Activated CD8-positive, alpha-beta memory T cell treated with anti-CD3 and anti-CD28 coated beads, Interleukin-2, amount 50 U/mL, for 1 hour (primary cell): ENCODE measurements around the gene ASMT.
"Not testable (repeated sequence)": the region's sequence is repeated elsewhere in the genome, so short reads cannot be mapped to it uniquely, and the experiment has no call there.

Experiments
- DNase-seq: peaks from one replicate; pipeline ENCODE4 v3.0.0-alpha.2; 2020; ENCODE audit errors: extremely low read depth

ASMT gene, protein sequence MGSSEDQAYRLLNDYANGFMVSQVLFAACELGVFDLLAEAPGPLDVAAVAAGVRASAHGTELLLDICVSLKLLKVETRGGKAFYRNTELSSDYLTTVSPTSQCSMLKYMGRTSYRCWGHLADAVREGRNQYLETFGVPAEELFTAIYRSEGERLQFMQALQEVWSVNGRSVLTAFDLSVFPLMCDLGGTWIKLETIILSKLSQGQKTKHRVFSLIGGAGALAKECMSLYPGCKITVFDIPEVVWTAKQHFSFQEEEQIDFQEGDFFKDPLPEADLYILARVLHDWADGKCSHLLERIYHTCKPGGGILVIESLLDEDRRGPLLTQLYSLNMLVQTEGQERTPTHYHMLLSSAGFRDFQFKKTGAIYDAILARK

DNA sequence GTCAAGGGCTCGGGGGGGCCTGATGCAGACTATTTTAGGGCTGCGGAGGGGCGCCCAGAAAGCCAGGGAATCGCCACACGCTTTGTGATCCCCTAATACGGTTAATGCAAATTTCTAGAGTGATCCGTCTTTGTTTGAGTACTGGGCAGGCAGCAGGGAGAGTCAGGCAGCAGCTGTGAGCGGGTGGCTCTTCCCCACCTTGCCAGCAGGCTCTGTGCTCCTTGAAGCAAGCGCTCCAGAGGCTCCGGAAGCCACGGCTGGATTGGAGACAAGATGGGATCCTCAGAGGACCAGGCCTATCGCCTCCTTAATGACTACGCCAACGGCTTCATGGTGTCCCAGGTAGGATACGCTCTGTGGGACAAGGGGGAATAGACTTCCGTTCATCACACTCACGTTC, at the start of gene ASMT:
Gene ASMT (plus strand): TSS at position 133 of the 400 bp plus-strand sequence. CDS start 141 bp downstream, at position 274.
- no peak for DNase-seq

DNA sequence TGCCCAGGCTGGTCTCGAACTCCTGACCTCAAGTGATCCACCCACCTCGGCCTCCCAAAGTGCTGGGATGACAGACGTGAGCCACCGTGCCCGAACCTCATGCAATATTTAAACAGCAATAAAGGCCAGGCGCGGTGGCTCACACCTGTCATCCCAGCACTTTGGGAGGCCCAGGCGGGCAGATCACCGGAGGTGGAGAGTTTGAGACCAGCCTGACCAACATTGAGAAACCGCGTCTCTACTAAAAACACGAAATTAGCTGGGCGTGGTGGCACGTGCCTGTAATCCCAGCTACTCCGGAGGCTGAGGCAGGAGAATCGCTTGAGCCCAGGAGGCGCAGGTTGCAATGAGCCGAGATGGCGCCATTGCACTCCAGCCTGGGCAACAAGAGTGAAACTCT, 40.7 kb upstream of the ASMT start:
- not testable (repeated sequence) for DNase-seq

DNA sequence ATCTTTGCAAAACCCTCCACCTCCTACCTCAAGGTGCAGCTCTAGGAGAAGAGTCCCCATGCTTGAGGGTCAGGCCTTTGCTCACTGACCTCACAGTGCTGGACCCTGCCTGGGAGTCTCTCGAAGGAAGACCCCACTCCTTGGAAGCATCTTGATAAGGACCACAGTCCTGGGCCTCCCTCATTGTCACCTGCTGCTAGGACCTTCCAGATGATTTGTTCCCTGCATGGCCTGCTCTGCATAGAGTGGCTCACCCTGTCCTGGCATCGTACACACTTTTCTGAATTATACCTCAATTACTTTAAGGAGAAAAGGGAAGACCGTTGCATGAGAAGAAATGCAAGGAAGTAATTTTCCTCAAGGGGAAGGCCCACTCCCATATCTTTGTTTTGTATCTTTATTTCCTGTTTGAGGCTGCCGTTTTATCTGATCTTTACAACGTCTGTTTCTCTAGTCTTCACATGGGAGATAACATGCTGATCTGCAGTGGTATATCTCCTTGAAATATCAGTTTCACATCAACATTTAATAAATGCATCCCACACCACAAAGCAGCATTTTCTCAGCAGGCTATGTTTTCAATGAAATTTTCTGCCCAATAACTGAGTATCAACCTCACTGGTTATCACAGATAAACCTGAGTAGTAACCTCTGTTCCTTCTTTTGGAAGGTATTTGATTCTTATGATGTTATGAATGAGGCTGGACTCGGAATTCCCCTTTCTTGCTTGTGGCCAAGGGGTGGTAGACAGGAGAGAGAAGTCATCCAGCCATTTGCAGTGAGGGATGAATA, 38.5 kb upstream of the ASMT start:
- DNase-seq, result no peak

DNA sequence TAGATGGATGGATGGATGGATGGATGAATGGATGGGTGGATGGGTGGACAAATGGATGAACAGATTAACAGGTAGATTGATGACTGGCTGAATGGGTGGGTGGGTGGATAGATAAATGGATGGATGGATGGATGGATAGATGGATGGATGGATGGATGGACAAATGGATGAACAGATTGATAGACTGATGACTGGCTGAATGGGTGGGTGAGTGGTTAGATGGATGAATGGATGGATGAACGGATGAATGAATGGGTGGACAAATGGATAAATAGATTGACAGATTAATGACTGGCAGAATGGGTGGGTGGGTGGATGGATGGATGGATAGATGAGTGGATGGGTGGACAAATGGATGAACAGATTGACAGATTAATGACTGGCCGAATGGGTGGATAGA, 37.0 kb upstream of the ASMT start:
- no peak for DNase-seq

- DNase-seq, result no peak
These were observed 36.2 kb upstream of the ASMT start for GRCh38 chrX:1578511-1579173.

DNA sequence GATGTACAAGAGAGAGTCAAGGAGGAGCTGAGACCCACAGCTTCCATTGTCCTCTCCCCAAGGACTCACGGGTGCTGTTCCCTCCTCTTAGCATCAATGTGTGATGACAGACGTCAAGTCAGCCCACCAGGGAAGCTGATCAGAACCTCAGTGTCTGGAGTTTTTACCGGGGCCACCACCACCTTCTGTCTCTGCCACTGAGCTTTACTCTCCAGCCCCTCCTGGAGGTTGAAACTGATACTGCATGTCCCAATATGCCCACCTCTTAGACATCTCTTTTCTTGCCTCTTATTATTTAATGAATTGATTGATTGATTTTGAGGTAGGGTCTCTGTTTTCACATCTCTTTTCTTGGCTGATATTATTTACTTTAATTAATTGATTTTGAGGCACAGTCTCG, 33.7 kb upstream of the ASMT start:
- DNase-seq, result no peak

- DNase-seq, result no peak
These were observed 32.0 kb upstream of the ASMT start for GRCh38 chrX:1582686-1583437.

GRCh38 chrX:1584237-1585011, 30.4 kb upstream of the ASMT start:
- DNase-seq, result no peak

- DNase-seq, result no peak
These were observed 27.7 kb upstream of the ASMT start for GRCh38 chrX:1587161-1587560.

GRCh38 chrX:1589356-1590130, 25.3 kb upstream of the ASMT start:
- DNase-seq, result no peak

GRCh38 chrX:1591102-1591862, 23.6 kb upstream of the ASMT start, which contains the start of gene AKAP17A:
AKAP17A (plus strand) TSS chrX:1591604; CDS start chrX:1593463, 1,859 bp downstream.
- peak; percentile 84 for DNase-seq

DNA sequence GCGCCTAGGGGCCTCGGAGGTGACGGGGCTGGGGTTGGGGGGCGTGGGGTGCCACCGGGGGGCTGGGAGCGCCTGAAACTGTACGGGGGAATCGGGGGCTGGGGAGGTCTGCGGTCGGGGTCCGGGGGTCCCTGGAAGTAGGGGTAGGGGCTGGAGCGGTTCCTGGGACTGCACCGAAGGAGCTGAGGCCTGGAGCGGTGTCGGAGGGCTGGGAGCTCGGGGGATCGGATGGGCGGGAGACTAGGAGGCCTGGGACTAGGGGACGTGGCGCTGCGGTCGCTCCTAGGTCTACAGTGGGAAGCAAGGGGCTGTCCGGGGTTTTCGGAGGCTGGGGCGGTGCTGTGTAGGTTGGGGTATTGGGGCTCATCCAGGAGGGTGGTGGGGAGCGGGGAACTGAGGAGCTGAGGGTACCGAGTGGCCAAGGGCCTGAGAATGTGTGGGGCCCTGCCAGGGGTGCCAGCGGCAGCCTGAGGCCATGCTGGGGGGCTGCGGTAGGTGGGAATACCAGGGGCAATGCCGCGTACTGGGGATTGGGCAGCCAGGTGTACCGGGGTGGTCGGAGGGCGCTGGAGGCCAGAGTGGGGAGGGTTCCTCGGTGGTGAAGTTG, 22.9 kb upstream of the ASMT start:
- DNase-seq, result no peak

DNA sequence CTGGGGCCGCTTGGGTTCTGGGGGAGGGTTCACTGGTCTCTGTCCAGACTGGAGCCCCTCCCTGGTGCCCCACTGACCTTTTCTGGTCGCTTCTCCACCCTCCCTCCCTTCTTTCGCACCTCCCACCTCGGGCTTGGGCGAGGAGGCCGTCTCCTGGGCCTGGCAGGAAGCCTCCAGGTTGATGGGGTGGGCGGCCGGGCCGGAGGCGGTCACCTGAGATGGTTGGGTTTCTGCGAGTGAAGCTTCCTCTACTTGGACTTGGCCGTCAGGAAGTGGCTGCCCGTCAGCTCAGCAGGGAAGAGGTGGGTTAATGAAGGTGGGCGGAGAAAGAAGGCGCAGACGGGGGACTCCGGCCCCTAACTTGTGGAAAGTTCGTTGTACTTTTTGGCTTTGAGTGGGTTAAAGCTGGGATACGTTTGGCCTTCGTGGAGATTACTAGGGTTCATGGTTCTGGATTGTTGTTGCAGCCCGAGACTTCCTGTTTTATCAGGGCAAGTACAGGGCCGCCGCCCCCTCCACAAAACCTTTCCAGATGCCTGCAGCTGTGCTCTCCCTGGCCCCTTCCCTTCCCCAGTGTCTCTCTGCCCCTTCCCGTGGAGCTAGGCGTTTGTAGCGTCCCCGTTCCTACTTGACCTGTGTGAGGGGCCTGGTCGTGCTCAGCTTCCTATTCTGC, 22.3 kb upstream of the ASMT start:
- DNase-seq, result no peak

DNA sequence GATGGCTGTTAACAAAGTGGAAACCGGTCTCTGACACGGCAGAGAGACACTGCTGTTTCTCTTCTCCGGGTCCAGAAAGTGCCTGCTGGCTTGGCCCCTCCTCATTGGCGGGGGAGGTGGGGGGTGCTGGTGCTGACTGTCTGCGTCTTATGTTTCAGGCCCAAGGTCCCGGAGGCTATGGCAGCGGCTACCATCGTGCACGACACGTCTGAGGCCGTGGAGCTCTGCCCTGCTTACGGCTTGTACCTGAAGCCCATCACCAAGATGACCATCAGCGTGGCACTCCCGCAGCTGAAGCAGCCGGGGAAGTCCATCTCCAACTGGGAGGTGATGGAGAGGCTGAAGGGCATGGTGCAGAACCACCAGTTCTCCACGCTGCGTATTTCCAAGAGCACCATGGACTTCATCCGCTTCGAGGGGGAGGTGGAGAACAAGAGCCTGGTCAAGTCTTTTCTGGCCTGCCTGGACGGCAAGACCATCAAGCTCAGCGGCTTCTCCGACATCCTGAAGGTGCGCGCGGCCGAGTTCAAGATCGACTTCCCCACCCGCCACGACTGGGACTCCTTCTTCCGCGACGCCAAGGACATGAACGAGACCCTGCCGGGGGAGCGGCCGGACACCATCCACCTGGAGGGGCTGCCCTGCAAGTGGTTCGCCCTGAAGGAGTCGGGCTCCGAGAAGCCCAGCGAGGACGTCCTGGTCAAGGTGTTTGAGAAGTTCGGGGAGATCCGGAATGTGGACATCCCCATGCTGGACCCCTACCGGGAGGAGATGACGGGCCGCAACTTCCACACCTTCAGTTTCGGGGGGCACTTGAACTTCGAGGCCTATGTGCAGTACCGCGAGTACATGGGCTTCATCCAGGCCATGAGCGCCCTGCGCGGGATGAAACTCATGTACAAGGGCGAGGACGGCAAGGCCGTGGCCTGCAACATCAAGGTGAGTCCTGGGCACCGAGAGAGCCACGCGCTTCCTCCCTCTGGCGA, 21.3 kb upstream of the ASMT start:
- DNase-seq, result no peak

GRCh38 chrX:1595711-1596060, 19.2 kb upstream of the ASMT start:
- DNase-seq, result no peak

DNA sequence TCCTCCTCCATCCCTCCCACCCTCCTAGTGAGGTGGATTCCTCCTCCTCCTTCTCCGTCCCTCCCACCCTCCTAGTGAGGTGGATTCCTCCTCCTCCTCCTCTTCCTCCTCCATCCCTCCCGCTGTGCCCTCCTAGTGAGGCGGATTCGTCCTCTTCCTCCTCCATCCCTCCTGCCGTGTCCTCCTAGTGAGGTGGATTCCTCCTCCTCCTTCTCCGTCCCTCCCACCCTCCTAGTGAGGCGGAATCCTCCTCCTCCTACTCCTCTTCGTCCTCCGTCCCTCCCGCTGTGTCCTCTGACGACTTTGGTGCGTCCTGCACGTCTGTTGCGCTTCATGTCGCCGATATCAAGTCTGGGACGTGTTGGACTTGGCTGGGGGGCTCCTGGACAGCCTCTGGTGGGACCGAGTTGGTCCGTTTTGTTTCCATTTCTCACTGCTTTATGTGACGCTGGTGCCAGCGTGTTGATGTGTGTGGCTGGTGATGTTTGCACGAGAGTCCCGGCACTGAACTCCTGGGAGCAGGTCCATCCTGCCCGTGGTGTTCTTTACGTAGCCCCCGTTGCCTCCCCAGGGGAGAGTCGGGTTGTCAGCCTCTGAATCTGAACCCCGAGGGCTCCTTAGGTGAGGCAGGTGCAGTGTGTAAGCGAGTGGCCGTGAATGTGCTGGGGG, 18.0 kb upstream of the ASMT start:
- DNase-seq, result no peak
